Measurements from ENCODE around the gene TMEM86A.
"Not testable (repeated sequence)": the region's sequence is repeated elsewhere in the genome, so short reads cannot be mapped to it uniquely, and the experiment has no call there.

Gene TMEM86A

GRCh38 chr11:18698341-18699268 lies at the start of gene TMEM86A:
Gene TMEM86A, plus strand, starts transcription at chr11:18698779. Its CDS starts 108 bp downstream, at chr11:18698887.
- DNase-seq, result peak; percentile 55

DNA sequence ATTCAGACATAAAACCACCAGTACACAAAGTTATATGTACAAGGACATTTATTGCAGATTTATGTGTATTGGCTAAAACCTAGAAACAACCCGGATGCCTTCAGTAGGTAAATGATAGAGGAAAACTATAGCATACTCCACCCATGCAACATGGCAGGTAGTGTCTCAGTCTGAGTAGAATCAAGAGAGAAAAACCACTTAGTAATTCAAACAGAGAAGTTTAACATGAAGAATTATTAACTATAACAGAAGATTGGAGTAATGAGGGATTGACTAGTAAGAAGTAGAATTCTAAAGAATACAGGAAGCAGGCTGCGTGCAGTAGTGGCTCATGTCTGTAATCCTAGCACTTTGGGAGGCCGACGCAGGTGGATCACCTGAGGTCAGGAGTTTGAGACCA lies 48.2 kb upstream of the TMEM86A start:
- no peak for DNase-seq

DNA sequence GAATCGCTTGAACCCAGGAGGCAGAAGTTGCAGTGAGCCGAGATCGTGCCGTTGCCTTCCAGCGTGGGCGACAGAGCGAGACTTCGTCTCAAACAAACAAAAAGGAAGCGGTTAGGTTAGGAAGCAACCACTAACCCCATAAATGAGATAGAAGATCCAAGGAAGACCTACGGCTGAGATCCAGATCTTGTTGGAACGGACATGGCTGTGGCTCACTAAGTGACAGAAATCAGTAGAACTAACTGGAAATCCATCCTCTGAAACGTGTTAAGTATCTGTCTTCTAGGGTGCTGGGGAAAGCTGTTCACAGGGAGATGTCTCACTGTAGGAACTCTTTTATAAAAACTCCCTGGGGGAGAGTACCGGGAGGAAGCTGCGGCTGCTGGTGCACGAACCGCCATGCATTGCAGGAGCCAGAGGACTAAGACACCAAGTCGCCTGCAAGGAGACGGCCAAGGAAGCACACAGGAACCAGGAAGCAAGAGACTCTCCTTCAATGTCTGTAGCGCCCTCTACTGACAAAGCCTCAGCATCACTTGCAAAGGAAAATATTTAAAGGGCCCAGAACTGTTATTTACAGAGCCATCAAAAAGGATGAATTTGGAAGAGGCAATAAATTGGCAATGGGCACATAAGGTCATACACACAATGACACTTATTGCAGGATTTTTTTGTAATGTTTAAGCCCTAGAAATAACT lies 47.6 kb upstream of the TMEM86A start:
- peak; percentile 17 for DNase-seq

- DNase-seq, result no peak
These were observed 40.9 kb upstream of the TMEM86A start for GRCh38 chr11:18657673-18658072.

- DNase-seq, result not testable (repeated sequence)
These were observed 33.2 kb upstream of the TMEM86A start for GRCh38 chr11:18665353-18665872.

- no peak for DNase-seq
These were observed 30.4 kb upstream of the TMEM86A start for GRCh38 chr11:18668131-18668530.

DNA sequence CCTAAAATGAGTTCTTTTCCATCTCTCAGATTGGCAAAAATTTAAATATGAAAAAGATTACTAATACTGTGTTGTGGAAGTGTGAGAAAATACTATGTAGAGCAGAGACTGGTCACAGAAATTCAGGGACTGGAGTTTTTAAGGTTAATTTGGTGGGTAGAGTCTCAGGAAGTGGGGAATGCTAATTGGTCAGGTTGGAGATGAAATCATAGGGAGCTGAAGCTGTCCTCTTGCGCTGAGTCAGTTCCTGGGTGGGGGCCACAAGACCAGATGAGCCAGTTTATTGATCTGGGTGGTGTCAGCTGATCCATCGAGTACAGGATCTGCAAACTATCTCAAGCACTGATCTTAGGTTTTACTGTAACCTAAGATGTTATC lies 29.4 kb upstream of the TMEM86A start:
- DNase-seq, result no peak

DNA sequence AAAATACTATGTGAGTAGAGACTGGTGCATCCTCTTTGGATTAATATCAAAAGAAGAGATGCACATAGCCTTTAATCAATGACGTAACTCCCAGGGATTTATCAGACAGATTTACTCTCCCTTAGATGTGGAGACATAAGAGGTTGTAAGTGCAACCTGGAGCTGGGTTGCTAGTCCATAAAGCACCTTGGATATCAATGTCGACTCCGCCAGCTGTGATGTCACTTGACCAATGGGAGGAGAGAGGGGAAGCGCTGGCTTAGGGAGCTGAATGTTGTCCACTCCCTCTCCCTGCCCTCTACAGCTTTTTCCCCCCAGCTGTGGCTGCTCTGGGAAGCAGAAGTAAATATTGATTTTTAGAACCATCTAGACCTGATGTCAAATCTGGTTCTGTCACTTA lies 28.9 kb upstream of the TMEM86A start:
- DNase-seq, result no peak

GRCh38 chr11:18671246-18671645 lies 27.3 kb upstream of the TMEM86A start:
- DNase-seq, result no peak

- DNase-seq, result not testable (repeated sequence)
These were observed 26.4 kb upstream of the TMEM86A start for GRCh38 chr11:18672209-18672608.

DNA sequence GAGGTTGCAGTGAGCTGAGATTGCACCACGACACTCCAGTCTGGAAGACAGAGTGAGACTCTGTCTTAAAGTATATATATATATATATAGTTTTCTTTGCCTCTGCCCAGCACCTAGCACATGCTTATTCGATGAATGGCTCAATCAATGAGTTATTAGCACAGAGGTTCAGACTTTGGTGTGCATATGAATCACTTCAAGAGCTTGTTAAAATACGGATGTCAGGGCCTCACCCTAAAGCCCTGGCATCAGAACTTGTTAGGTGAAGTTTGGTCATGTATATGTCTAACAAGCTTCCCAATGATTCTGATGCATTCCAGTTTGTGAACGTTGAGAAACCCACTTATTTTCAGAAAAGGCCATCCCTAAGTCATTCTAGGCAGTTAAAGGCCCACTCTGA lies 21.8 kb upstream of the TMEM86A start:
- DNase-seq, result no peak

DNA sequence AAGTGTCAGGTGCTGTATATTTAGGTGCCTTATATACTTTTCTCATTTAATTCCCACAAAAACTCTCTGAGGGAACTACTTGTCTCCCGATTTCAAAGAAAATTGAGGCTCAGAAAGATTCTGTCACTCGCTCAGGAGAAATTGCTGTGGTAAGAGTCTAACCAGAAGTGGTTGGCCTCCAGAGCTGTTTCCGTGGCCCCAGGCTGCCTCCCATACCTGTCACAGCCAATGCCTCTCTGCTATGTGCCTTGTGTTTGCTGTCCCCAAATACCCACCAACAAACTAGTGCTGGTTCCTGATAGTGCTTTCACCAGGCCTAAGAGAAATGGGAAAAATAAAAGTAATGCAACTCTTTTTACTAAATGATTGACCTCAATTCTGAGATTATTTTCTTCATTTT lies 21.0 kb upstream of the TMEM86A start:
- DNase-seq, result no peak

GRCh38 chr11:18681949-18682348 lies 16.6 kb upstream of the TMEM86A start:
- not testable (repeated sequence) for DNase-seq

GRCh38 chr11:18682466-18682865 lies 16.1 kb upstream of the TMEM86A start:
- no peak for DNase-seq

GRCh38 chr11:18684267-18684666 lies 14.3 kb upstream of the TMEM86A start:
- no peak for DNase-seq

DNA sequence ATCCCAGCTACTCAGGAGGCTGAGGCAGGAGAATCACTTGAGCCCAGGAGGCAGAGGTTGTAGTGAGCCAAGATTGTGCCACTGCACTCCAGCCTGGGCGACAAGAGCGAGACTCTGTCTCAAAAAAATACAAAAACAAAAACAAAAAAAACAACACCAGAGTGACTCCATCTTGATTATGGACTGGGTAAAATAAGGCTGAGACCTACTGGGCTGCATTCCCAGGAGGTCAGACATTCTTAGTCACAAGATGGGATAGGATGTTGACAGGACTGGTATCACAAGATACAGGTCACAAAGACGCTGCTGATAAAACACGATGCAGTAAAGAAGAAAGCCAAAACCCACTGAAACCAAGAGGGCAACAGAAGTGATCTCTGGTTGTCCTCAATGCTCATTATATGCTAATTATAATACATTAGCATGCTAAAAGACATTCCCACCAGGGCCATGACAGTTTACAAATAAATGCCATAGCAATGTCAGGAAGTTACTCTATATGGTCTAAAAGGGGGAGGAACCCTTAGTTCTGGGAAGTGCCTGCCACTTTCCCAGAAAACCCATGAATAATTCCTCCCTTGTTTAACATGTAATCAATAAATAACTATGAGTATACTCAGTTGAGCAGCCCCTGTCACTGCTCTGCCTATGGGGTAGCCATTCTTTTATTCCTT lies 7.0 kb upstream of the TMEM86A start:
- not testable (repeated sequence) for DNase-seq

DNA sequence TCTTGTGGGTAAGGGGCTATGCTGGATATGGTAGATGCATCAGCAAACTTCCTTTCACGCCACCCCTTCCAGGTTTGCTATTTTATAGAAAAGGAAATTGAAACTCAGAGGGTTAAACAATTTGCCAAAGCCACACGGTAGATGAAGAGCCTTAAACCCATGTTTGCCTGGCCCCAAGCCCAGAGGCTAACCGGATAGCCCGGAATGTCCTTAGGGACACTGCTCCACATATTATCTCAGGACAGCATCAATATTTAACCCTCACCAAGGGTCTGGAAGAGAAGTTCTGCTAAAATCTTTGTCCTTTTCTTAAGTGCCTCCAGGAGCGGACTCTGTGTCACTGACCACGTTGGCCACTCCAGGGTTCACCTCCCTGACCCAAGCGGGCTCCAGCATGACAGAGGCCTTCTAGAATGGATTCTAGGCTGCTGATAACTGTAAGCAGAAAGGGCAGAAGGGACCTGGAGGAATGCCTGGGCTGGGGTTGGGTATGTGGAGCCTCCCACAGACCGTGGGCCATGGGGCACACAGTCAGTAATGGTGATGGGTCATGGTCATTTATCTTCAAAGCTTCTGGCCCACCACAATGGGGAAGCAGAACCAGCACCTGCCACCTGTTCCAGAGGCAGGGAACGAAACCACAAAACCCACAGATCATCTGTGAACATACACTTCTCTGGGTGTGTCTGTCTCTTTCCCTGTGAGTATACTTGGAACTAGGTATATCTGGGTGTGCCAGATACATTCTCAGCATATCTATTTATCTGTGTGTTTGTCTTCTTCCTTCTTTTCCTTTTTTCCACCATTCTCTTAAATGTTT lies 5.4 kb upstream of the TMEM86A start:
- no peak for DNase-seq

GRCh38 chr11:18696638-18697225 lies 1.8 kb upstream of the TMEM86A start:
- no peak for DNase-seq

DNA sequence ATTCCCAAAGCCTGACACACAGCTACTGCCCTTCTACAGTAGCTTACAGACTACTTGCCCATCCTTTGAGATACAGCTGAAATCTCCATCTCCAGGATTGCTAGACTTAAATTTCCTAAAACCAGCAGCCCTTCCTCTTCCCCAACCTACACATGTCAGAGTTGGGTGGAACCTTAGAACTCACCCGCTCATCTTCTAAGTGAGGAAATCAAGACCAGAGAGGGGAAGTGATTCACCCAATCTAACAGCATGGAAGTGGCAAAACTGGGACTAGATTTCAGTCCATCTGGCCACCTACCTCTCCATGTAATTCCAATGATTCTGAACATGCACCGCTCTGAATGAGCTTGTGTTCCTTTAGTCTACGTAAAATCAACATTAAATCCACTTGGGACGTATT lies 1.0 kb upstream of the TMEM86A start:
- no peak for DNase-seq

DNA sequence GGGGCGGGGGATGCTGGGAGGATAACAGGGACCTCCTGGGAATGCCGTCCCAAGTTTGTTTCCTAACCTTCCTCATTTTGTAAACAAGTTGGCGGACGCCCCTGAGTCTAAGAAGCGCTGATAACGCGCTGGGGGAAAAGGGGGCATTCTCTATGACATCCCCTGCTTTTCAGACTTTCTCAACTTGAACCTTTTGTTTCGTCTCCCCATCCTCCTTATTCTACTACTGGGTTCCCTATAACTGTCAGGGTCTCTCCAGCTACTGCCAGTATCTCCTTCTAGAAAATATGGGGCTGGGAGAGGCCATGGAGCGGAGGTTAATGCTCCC lies 654 bp downstream of the TMEM86A start:
- DNase-seq, result no peak

- DNase-seq, result no peak
These were observed 1.3 kb downstream of the TMEM86A start for GRCh38 chr11:18699848-18700261.

GRCh38 chr11:18700375-18700774 lies 1.8 kb downstream of the TMEM86A start:
- DNase-seq, result no peak

Measured in NCI-H446 treated with DMSO at 0.1 percent for 48 hours (cell line).